ENCODE data around the gene HCRTR1. TPM values are rescaled to one million over a fixed set of nuclear protein-coding genes. Genes with fewer than 3 reads are reported as not detected.

The HCRTR1 gene
- total and polyA plus RNA-seq, 7 donors, result 0.03 TPM; not detected in 6

DNA sequence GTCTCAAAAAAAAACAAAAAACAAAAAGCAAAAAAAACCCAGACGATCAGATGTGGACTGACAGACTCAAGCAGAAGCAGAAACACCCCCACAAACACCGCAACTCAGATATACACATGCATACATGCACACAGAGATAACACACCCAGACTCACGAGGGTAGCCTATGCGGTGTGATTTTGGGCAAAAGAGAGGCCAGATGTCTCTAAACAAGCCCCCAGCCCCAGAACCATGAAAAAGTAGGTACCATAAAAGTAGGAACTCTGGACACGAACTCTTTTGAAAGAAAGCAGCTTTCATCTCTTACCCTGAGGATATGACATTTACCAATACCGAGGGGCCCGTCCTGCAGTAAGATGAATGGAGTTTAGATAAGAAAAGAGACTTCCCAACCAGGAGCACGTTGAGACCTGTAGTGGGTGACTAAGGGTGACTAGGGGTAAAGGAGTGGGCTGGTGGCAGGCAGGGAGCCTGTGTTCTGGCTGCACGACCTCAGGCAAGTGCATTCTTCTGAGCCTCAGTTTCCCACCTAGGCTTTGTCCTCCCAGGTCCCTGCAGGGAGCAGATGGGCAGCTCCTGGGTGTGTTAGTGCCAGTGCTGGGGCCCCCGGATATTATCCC, 42.6 kb upstream of the HCRTR1 start:
- intact Hi-C loops (cut with DNase I), result no loop called here
- WGBS, 2 donors, result 12 to 53% methylated on average over 10 of the region's 10 CpGs
- peaks cover 0 to 50% (median 43%) of the 10 kb centered on the region in 4 donors for H3K4me1 ChIP-seq

DNA sequence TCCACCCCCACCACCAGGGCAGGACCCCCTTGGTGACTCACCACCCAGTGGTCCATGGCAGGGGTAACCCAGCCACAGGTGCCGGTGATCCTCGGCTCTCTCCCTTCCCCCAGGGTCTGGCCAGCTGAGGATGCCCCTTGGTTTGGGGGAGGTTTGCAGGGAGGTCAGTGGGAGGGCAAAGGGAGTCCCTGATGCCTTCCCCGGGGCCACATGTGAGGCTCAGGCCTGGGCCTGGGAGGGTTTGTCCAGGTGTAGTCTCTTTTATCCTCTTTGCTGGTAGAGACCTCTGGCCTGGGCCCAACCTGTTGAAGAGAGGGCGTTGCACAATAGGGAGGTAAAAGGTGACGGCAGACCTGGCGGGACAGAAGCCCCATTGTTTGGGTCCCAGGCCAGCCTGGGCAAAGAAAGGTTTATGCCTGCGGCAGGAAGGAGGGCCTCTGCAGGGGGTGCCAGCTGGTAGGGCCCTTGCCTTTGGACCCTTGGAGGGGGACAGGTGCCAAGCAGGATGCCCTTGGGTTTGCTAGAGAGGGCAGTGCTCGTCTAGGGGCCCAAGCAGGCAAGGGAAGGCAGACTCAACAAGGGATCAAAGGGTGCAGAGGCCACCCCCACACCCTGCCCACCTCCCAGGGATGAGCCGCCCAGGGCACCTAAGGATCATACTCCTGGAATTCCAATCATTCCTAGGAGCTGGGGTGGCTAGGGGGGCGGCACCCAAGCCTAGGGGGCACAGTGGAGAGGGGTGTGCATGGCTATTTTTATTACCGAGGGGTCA, 41.9 kb upstream of the HCRTR1 start:
- TF ChIP-seq EP300 (IDR thresholded peaks at IDR 0.05) (no peak), POLR2A (IDR thresholded peaks at IDR 0.05) (no peak), CTCF (IDR thresholded peaks at IDR 0.05) (no peak), POLR2AphosphoS5 (IDR thresholded peaks at IDR 0.05) (no peak)
- Histone ChIP-seq H3K4me1 (peaks cover 0 to 56% (median 49%) of the 10 kb centered on the region in 4 donors), H3K36me3 (no peaks in the 10 kb centered on the region), H3K27me3 (no peaks in the 10 kb centered on the region), H3K4me3 (peak overlapping the region in 3 of 4 donors; percentile 67 to 77 (median 73)), H3K9me3 (no peaks in the 10 kb centered on the region), H3K27ac (peak overlapping the region; percentile 94 to 98 (median 96))
- DNase-seq, result peak; percentile 65
- 17 to 65% methylated on average over 11 of the region's 11 CpGs for WGBS, 2 donors
- intact Hi-C loops (cut with DNase I), result no loop called here

More for the DNA sequence above, 42.6 kb upstream of the HCRTR1 start:
- Histone ChIP-seq H3K36me3 (no peaks in the 10 kb centered on the region), H3K9me3 (no peaks in the 10 kb centered on the region), H3K27ac (peak overlapping the region; percentile 94 to 98 (median 96)), H3K4me3 (no peak overlapping the region), H3K27me3 (no peaks in the 10 kb centered on the region)
- TF ChIP-seq EP300 (IDR thresholded peaks at IDR 0.05) (no peak), CTCF (IDR thresholded peaks at IDR 0.05) (no peak), POLR2AphosphoS5 (IDR thresholded peaks at IDR 0.05) (no peak), POLR2A (IDR thresholded peaks at IDR 0.05) (no peak)
- no peak for DNase-seq

DNA sequence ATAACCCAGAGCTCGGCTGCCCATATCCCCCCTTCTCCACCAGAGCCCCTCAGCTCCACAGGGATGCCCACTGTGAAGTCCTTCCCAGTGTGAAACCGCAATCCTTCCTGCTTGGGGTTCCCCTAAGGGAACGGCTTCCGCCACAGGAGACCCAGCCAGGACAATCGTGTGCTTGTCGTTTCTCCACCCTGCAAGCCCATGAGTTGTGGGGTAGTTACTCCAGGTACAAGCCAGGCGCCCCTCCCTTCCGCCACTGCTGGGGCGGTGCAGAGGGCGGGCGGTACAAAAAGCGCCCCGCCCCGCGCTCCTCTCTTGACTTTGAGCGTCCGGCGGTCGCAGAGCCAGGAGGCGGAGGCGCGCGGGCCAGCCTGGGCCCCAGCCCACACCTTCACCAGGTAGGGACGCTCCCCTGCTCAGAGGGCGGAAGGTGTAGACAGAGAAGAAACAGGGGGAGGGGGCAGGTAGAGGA, 41.3 kb upstream of the HCRTR1 start, which contains the start of gene TINAGL1:
Gene TINAGL1 (plus strand): TSS at position 315 of the 469 bp plus-strand sequence. CDS start 634 bp downstream, outside the sequence.
- peak; percentile 81 for DNase-seq
- Histone ChIP-seq H3K27ac (peak within 1 kb of the TSS; percentile 94 to 98 (median 96)), H3K4me3 (peak within 1 kb of the TSS; percentile 59 to 77 (median 70)), H3K9me3 (no peaks in the 10 kb centered on the region), H3K4me1 (peaks cover 0 to 63% (median 56%) of the 10 kb centered on the region in 4 donors), H3K36me3 (no peaks in the 10 kb centered on the region), H3K27me3 (no peaks in the 10 kb centered on the region)
- 2 to 8% methylated on average over 25 of the region's 25 CpGs for WGBS, 2 donors
- intact Hi-C loops (cut with DNase I), result no loop called here
- TF ChIP-seq CTCF (IDR thresholded peaks at IDR 0.05) (no peak), EP300 (IDR thresholded peaks at IDR 0.05) (no peak), POLR2A (IDR thresholded peaks at IDR 0.05) (peak; percentile 96 to 98), POLR2AphosphoS5 (IDR thresholded peaks at IDR 0.05) (peak; percentile 95 to 98 (median 98))

DNA sequence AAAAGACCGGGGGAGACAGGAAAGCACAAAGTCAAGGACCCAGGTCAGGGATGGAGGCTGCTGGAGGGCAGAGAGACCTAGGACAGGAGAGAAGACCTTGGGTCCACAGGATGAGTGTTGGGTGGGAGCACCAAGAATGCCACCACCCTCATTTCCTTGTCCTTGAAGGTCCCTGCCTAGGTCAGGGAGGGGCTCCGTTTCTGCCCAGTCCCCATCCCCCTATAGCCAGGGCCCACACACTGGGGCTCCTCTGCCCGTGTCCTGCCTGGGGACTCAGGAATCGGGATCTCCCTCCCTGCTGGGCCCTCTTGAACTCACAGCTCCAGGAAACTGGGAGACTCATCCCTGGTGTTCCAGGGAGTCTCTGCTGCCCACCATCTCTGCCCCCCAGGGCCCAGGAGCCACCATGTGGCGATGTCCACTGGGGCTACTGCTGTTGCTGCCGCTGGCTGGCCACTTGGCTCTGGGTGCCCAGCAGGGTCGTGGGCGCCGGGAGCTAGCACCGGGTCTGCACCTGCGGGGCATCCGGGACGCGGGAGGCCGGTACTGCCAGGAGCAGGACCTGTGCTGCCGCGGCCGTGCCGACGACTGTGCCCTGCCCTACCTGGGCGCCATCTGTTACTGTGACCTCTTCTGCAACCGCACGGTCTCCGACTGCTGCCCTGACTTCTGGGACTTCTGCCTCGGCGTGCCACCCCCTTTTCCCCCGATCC, 40.6 kb upstream of the HCRTR1 start:
- WGBS, 2 donors, result 12 to 58% methylated on average over 27 of the region's 27 CpGs
- Histone ChIP-seq H3K27me3 (no peaks in the 10 kb centered on the region), H3K27ac (peak overlapping the region; percentile 94 to 98 (median 96)), H3K4me3 (peak overlapping the region; percentile 59 to 77 (median 70)), H3K4me1 (peaks cover 0 to 70% (median 63%) of the 10 kb centered on the region in 4 donors), H3K9me3 (no peaks in the 10 kb centered on the region), H3K36me3 (no peaks in the 10 kb centered on the region)
- TF ChIP-seq POLR2A (IDR thresholded peaks at IDR 0.05) (no peak), POLR2AphosphoS5 (IDR thresholded peaks at IDR 0.05) (peak in 1 of 4 donors; percentile 2)
- intact Hi-C loops (cut with DNase I), result no loop called here
- DNase-seq, result peak; percentile 62

Measured in sigmoid colon (tissue), 7 donors.